ENCODE measurements around the gene USP36. TPM values are rescaled to one million over a fixed set of nuclear protein-coding genes. Genes with fewer than 3 reads are reported as not detected.
"Not testable (repeated sequence)": the region's sequence is repeated elsewhere in the genome, so short reads cannot be mapped to it uniquely, and the experiment has no call there.

Gene USP36
- total and polyA plus RNA-seq, 2 donors: 10.1 to 32.5 TPM

GRCh38 chr17:78884148-78884825 is 43.7 kb upstream of the USP36 start:
- Histone ChIP-seq H3K27me3 (ENCODE audit: control insufficient read depth in 2 of 2, insufficient read depth in 1 of 2, low read length in 1 of 2) (no peaks in the 10 kb centered on the region), H3K9me3 (ENCODE audit: control insufficient read depth in 2 of 2, insufficient read depth in 1 of 2, low read length in 1 of 2) (no peaks in the 10 kb centered on the region), H3K4me1 (ENCODE audit: control insufficient read depth in 2 of 2, insufficient read depth in 2 of 2, low read length in 2 of 2) (peaks cover 42 to 86% of the 10 kb centered on the region in 2 donors), H3K27ac (ENCODE audit: low read depth in 1 of 2, low read length in 1 of 2) (peak overlapping the region; percentile 61 to 80), H3K36me3 (ENCODE audit: control insufficient read depth in 2 of 2, insufficient read depth in 2 of 2, low read length in 1 of 2) (peaks cover 15 to 38% of the 10 kb centered on the region in 2 donors), H3K4me3 (ENCODE audit: low read length in 2 of 2) (no peak overlapping the region)
- DNase-seq (ENCODE audit: low read depth in 6 of 9, low spot score in 9 of 9): no peak
- WGBS: 76% methylated on average over 20 of the region's 20 CpGs

- H3K36me3 ChIP-seq (ENCODE audit: control insufficient read depth in 2 of 2, insufficient read depth in 2 of 2, low read length in 1 of 2): peaks cover 15 to 38% of the 10 kb centered on the region in 2 donors
- H3K27ac ChIP-seq (ENCODE audit: low read depth in 1 of 2, low read length in 1 of 2): peak overlapping the region; percentile 61 to 80
- H3K4me1 ChIP-seq (ENCODE audit: control insufficient read depth in 2 of 2, insufficient read depth in 2 of 2, low read length in 2 of 2): peaks cover 46 to 86% of the 10 kb centered on the region in 2 donors
- H3K4me3 ChIP-seq (ENCODE audit: low read length in 2 of 2): peak overlapping the region in 1 of 2 donors; percentile 13
- peak in 2 of 9 donors; percentile 41 to 59 for DNase-seq (ENCODE audit: low read depth in 6 of 9, low spot score in 9 of 9)
- WGBS: 20% methylated on average over 24 of the region's 24 CpGs
- H3K27me3 ChIP-seq (ENCODE audit: control insufficient read depth in 2 of 2, insufficient read depth in 1 of 2, low read length in 1 of 2): no peaks in the 10 kb centered on the region
- H3K9me3 ChIP-seq (ENCODE audit: control insufficient read depth in 2 of 2, insufficient read depth in 1 of 2, low read length in 1 of 2): no peaks in the 10 kb centered on the region
Measured at GRCh38 chr17:78883533-78884131, 43.0 kb upstream of the USP36 start.

- DNase-seq (ENCODE audit: low read depth in 6 of 9, low spot score in 9 of 9): peak in 1 of 9 donors; percentile 50
- WGBS: 40% methylated on average over 10 of the region's 10 CpGs
- peaks cover 15 to 40% of the 10 kb centered on the region in 2 donors for H3K36me3 ChIP-seq (ENCODE audit: control insufficient read depth in 2 of 2, insufficient read depth in 2 of 2, low read length in 1 of 2)
- no peaks in the 10 kb centered on the region for H3K27me3 ChIP-seq (ENCODE audit: control insufficient read depth in 2 of 2, insufficient read depth in 1 of 2, low read length in 1 of 2)
- no peaks in the 10 kb centered on the region for H3K9me3 ChIP-seq (ENCODE audit: control insufficient read depth in 2 of 2, insufficient read depth in 1 of 2, low read length in 1 of 2)
- H3K27ac ChIP-seq (ENCODE audit: low read depth in 1 of 2, low read length in 1 of 2): peak overlapping the region; percentile 61 to 80
- H3K4me3 ChIP-seq (ENCODE audit: low read length in 2 of 2): no peak overlapping the region
- H3K4me1 ChIP-seq (ENCODE audit: control insufficient read depth in 2 of 2, insufficient read depth in 2 of 2, low read length in 2 of 2): peaks cover 47 to 86% of the 10 kb centered on the region in 2 donors
Measured at GRCh38 chr17:78883089-78883532, 42.5 kb upstream of the USP36 start.

- Histone ChIP-seq H3K36me3 (ENCODE audit: control insufficient read depth in 2 of 2, insufficient read depth in 2 of 2, low read length in 1 of 2) (peaks cover 15 to 40% of the 10 kb centered on the region in 2 donors), H3K27ac (ENCODE audit: low read depth in 1 of 2, low read length in 1 of 2) (peak overlapping the region; percentile 61 to 72), H3K27me3 (ENCODE audit: control insufficient read depth in 2 of 2, insufficient read depth in 1 of 2, low read length in 1 of 2) (no peaks in the 10 kb centered on the region), H3K9me3 (ENCODE audit: control insufficient read depth in 2 of 2, insufficient read depth in 1 of 2, low read length in 1 of 2) (no peaks in the 10 kb centered on the region), H3K4me3 (ENCODE audit: low read length in 2 of 2) (no peak overlapping the region), H3K4me1 (ENCODE audit: control insufficient read depth in 2 of 2, insufficient read depth in 2 of 2, low read length in 2 of 2) (peaks cover 47 to 91% of the 10 kb centered on the region in 2 donors)
- DNase-seq (ENCODE audit: low read depth in 6 of 9, low spot score in 9 of 9): peak in 1 of 9 donors; percentile 30
- WGBS: 49% methylated on average over 14 of the region's 14 CpGs
Measured at GRCh38 chr17:78882540-78883088, 42.0 kb upstream of the USP36 start.

GRCh38 chr17:78879635-78880186 is 39.1 kb upstream of the USP36 start:
- no peaks in the 10 kb centered on the region for H3K27me3 ChIP-seq (ENCODE audit: control insufficient read depth in 2 of 2, insufficient read depth in 1 of 2, low read length in 1 of 2)
- peaks cover 6 to 17% of the 10 kb centered on the region in 2 donors for H3K36me3 ChIP-seq (ENCODE audit: control insufficient read depth in 2 of 2, insufficient read depth in 2 of 2, low read length in 1 of 2)
- no peaks in the 10 kb centered on the region for H3K9me3 ChIP-seq (ENCODE audit: control insufficient read depth in 2 of 2, insufficient read depth in 1 of 2, low read length in 1 of 2)
- peak overlapping the region; percentile 21 to 40 for H3K4me3 ChIP-seq (ENCODE audit: low read length in 2 of 2)
- WGBS: 28% methylated on average over 28 of the region's 28 CpGs
- peak overlapping the region; percentile 88 to 90 for H3K27ac ChIP-seq (ENCODE audit: low read depth in 1 of 2, low read length in 1 of 2)
- DNase-seq (ENCODE audit: low read depth in 6 of 9, low spot score in 9 of 9): peak in 5 of 9 donors; percentile 51 to 85 (median 68)
- H3K4me1 ChIP-seq (ENCODE audit: control insufficient read depth in 2 of 2, insufficient read depth in 2 of 2, low read length in 2 of 2): peaks cover 63 to 97% of the 10 kb centered on the region in 2 donors

GRCh38 chr17:78878871-78879527 is 38.4 kb upstream of the USP36 start:
- peaks cover 61 to 97% of the 10 kb centered on the region in 2 donors for H3K4me1 ChIP-seq (ENCODE audit: control insufficient read depth in 2 of 2, insufficient read depth in 2 of 2, low read length in 2 of 2)
- peak in 1 of 9 donors; percentile 45 for DNase-seq (ENCODE audit: low read depth in 6 of 9, low spot score in 9 of 9)
- peak overlapping the region; percentile 88 to 90 for H3K27ac ChIP-seq (ENCODE audit: low read depth in 1 of 2, low read length in 1 of 2)
- peaks cover 3 to 21% of the 10 kb centered on the region in 2 donors for H3K36me3 ChIP-seq (ENCODE audit: control insufficient read depth in 2 of 2, insufficient read depth in 2 of 2, low read length in 1 of 2)
- H3K9me3 ChIP-seq (ENCODE audit: control insufficient read depth in 2 of 2, insufficient read depth in 1 of 2, low read length in 1 of 2): no peaks in the 10 kb centered on the region
- no peaks in the 10 kb centered on the region for H3K27me3 ChIP-seq (ENCODE audit: control insufficient read depth in 2 of 2, insufficient read depth in 1 of 2, low read length in 1 of 2)
- peak overlapping the region; percentile 21 to 40 for H3K4me3 ChIP-seq (ENCODE audit: low read length in 2 of 2)
- WGBS: 84% methylated on average over 14 of the region's 14 CpGs

GRCh38 chr17:78878261-78878660 is 37.6 kb upstream of the USP36 start:
- H3K27me3 ChIP-seq (ENCODE audit: control insufficient read depth in 2 of 2, insufficient read depth in 1 of 2, low read length in 1 of 2): no peaks in the 10 kb centered on the region
- 88% methylated on average over 15 of the region's 15 CpGs for WGBS
- DNase-seq (ENCODE audit: low read depth in 6 of 9, low spot score in 9 of 9): no peak
- H3K4me1 ChIP-seq (ENCODE audit: control insufficient read depth in 2 of 2, insufficient read depth in 2 of 2, low read length in 2 of 2): peaks cover 53 to 97% of the 10 kb centered on the region in 2 donors
- H3K27ac ChIP-seq (ENCODE audit: low read depth in 1 of 2, low read length in 1 of 2): peak overlapping the region; percentile 47 to 88
- H3K36me3 ChIP-seq (ENCODE audit: control insufficient read depth in 2 of 2, insufficient read depth in 2 of 2, low read length in 1 of 2): peaks cover 9 to 29% of the 10 kb centered on the region in 2 donors
- H3K9me3 ChIP-seq (ENCODE audit: control insufficient read depth in 2 of 2, insufficient read depth in 1 of 2, low read length in 1 of 2): no peaks in the 10 kb centered on the region
- no peak overlapping the region for H3K4me3 ChIP-seq (ENCODE audit: low read length in 2 of 2)

- Histone ChIP-seq H3K4me1 (ENCODE audit: control insufficient read depth in 2 of 2, insufficient read depth in 2 of 2, low read length in 2 of 2) (peaks cover 43 to 86% of the 10 kb centered on the region in 2 donors), H3K36me3 (ENCODE audit: control insufficient read depth in 2 of 2, insufficient read depth in 2 of 2, low read length in 1 of 2) (peaks cover 21 to 31% of the 10 kb centered on the region in 2 donors), H3K27ac (ENCODE audit: low read depth in 1 of 2, low read length in 1 of 2) (peak overlapping the region in 1 of 2 donors; percentile 86)
- not testable (repeated sequence) for H3K4me3 ChIP-seq (ENCODE audit: low read length in 2 of 2); H3K27me3 ChIP-seq (ENCODE audit: control insufficient read depth in 2 of 2, insufficient read depth in 1 of 2, low read length in 1 of 2); H3K9me3 ChIP-seq (ENCODE audit: control insufficient read depth in 2 of 2, insufficient read depth in 1 of 2, low read length in 1 of 2)
- WGBS: 80% methylated on average over 8 of the region's 8 CpGs
- peak in 2 of 9 donors; percentile 45 to 64 for DNase-seq (ENCODE audit: low read depth in 6 of 9, low spot score in 9 of 9)
Measured at GRCh38 chr17:78876954-78877517, 36.4 kb upstream of the USP36 start.
